MM.1S (cell line): ENCODE data around the gene AMIGO2.
"Not testable (repeated sequence)": the region's sequence is repeated elsewhere in the genome, so short reads cannot be mapped to it uniquely, and the experiment has no call there.

Source experiments
- DNase-seq: peaks from one replicate; pipeline ENCODE4 v3.0.0-alpha.2; 2015
- H2AFZ ChIP-seq: fragments of 300-600 bp; sonication (generic); 2 replicates; pipeline ENCODE4 v1.6.0; 2016; ENCODE audit warnings: antibody characterized with exemption, low read length
- H3F3A ChIP-seq: fragments of 300-600 bp; sonication (generic); 2 replicates; pipeline ENCODE4 v1.6.1; 2016; ENCODE audit warnings: mild to moderate bottlenecking, antibody characterized with exemption, low read length, moderate library complexity, mixed read lengths; ENCODE audit not compliant: insufficient read depth
- H3K27ac ChIP-seq: fragments of 300-600 bp; sonication (generic); 2 replicates; pipeline ENCODE4 v1.5.1; 2016; ENCODE audit warnings: mild to moderate bottlenecking, low read length
- H3K27me3 ChIP-seq: fragments of 300-600 bp; sonication (generic); replicated peaks from 2 replicates; pipeline ENCODE4 v1.6.0; 2016; ENCODE audit warnings: low read length; ENCODE audit not compliant: insufficient read depth
- H3K36me3 ChIP-seq: fragments of 300-600 bp; sonication (generic); replicated peaks from 2 replicates; pipeline ENCODE4 v1.6.1; 2016; ENCODE audit warnings: mild to moderate bottlenecking, low read length, mixed read lengths; ENCODE audit not compliant: insufficient read depth
- H3K4me1 ChIP-seq: fragments of 300-600 bp; sonication (generic); 2 replicates; pipeline ENCODE4 v1.6.1; 2016; ENCODE audit warnings: low read length, mixed read lengths
- H3K4me2 ChIP-seq: fragments of 300-600 bp; sonication (generic); 2 replicates; pipeline ENCODE4 v1.6.0; 2016; ENCODE audit warnings: low read depth, low read length
- H3K4me3 ChIP-seq: fragments of 300-600 bp; sonication (generic); 2 replicates; pipeline ENCODE4 v1.5.1; 2016; ENCODE audit warnings: low read length, mixed read lengths
- H3K79me2 ChIP-seq: fragments of 300-600 bp; sonication (generic); 2 replicates; pipeline ENCODE4 v1.6.1; 2016; ENCODE audit warnings: mixed run types, low read length, mixed read lengths
- H3K9ac ChIP-seq: fragments of 300-600 bp; sonication (generic); 2 replicates; pipeline ENCODE4 v1.6.1; 2016; ENCODE audit warnings: low read length, mixed read lengths
- H3K9me2 ChIP-seq: fragments of 300-600 bp; sonication (generic); replicated peaks from 2 replicates; pipeline ENCODE4 v1.6.1; 2016; ENCODE audit warnings: mild to moderate bottlenecking, low read length, mixed read lengths; ENCODE audit not compliant: insufficient read depth
- H3K9me3 ChIP-seq: fragments of 300-600 bp; sonication (generic); replicated peaks from 2 replicates; pipeline ENCODE4 v1.6.1; 2016; ENCODE audit warnings: mild to moderate bottlenecking, low read length, mixed read lengths; ENCODE audit not compliant: insufficient read depth
- H4K20me1 ChIP-seq: fragments of 300-600 bp; sonication (generic); 2 replicates; pipeline ENCODE4 v1.6.1; 2016; ENCODE audit warnings: mild to moderate bottlenecking, low read length, moderate library complexity, mixed read lengths; ENCODE audit not compliant: insufficient read depth
- CTCF ChIP-seq: fragments of 300-600 bp; sonication (generic); IDR thresholded peaks from 2 replicates; pipeline ENCODE4 v1.5.1; 2016; ENCODE audit warnings: antibody characterized with exemption, low read length, mixed read lengths
- EZH2 ChIP-seq: fragments of 300-600 bp; sonication (generic); optimal IDR thresholded peaks from 2 replicates; pipeline ENCODE3; 2017; ENCODE audit warnings: low read depth, mild to moderate bottlenecking, antibody characterized with exemption, low read length, mixed read lengths
- EZH2phosphoT487 ChIP-seq: fragments of 300-600 bp; sonication (generic); IDR thresholded peaks from 2 replicates; pipeline ENCODE4 v1.6.1; 2018; ENCODE audit warnings: antibody characterized with exemption, low read length

The AMIGO2 gene

GRCh38 chr12:47054659-47055058 lies 25.1 kb downstream of the AMIGO2 start:
- no peak overlapping the region for H2AFZ ChIP-seq
- TF ChIP-seq EZH2phosphoT487 (no peak), CTCF (no peak), EZH2 (no peak)

DNA sequence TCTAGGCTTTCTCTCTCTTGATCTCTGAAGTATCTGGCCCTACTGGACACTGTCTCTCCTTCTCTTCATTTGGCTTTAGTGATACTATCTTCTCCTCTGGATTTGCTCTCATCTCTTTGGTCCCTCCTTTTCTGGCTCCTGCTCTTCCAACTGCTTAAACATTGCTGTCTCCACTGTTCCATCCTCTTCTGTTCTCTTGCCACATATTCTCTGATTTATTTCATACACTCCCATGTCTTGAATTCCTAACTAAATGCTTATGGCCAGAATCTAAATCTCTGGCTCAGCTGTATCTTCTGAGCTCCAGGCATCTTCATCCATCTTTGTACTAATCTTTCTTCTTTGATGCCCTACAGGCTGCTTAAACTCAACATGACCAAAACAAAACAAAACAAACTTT lies 25.8 kb downstream of the AMIGO2 start:
- H3K4me3 ChIP-seq = no peak overlapping the region
- no peaks in the 10 kb centered on the region for H3K9me2 ChIP-seq
- no peaks in the 10 kb centered on the region for H3K79me2 ChIP-seq
- TF ChIP-seq EZH2 (no peak), EZH2phosphoT487 (no peak), CTCF (no peak)
- H3K4me2 ChIP-seq = no peak overlapping the region
- no peaks in the 10 kb centered on the region for H3K4me1 ChIP-seq
- no peak overlapping the region for H3K27ac ChIP-seq
- no peaks in the 10 kb centered on the region for H3F3A ChIP-seq
- no peaks in the 10 kb centered on the region for H3K9me3 ChIP-seq
- no peaks in the 10 kb centered on the region for H3K27me3 ChIP-seq
- H3K9ac ChIP-seq = no peak overlapping the region
- no peaks in the 10 kb centered on the region for H3K36me3 ChIP-seq
- no peak for DNase-seq
- H2AFZ ChIP-seq = no peak overlapping the region
- no peaks in the 10 kb centered on the region for H4K20me1 ChIP-seq

More at GRCh38 chr12:47054659-47055058, 25.1 kb downstream of the AMIGO2 start:
- Histone ChIP-seq H3F3A (no peaks in the 10 kb centered on the region), H3K9me3 (no peaks in the 10 kb centered on the region), H3K79me2 (no peaks in the 10 kb centered on the region), H3K4me1 (no peaks in the 10 kb centered on the region), H4K20me1 (no peaks in the 10 kb centered on the region), H3K36me3 (no peaks in the 10 kb centered on the region), H3K4me3 (no peak overlapping the region), H3K9ac (no peak overlapping the region), H3K27ac (no peak overlapping the region), H3K9me2 (no peaks in the 10 kb centered on the region), H3K4me2 (no peak overlapping the region), H3K27me3 (no peaks in the 10 kb centered on the region)
- no peak for DNase-seq

GRCh38 chr12:47052274-47052673 lies 27.5 kb downstream of the AMIGO2 start:
- H3K36me3 ChIP-seq = no peaks in the 10 kb centered on the region
- H3K9me2 ChIP-seq = no peaks in the 10 kb centered on the region
- no peak overlapping the region for H3K4me2 ChIP-seq
- H3K4me1 ChIP-seq = no peaks in the 10 kb centered on the region
- no peak overlapping the region for H3K9ac ChIP-seq
- H2AFZ ChIP-seq = no peak overlapping the region
- H3K9me3 ChIP-seq = no peaks in the 10 kb centered on the region
- DNase-seq = no peak
- no peaks in the 10 kb centered on the region for H3F3A ChIP-seq
- TF ChIP-seq EZH2 (no peak), CTCF (no peak)
- H3K27ac ChIP-seq = no peak overlapping the region
- H4K20me1 ChIP-seq = no peaks in the 10 kb centered on the region
- H3K27me3 ChIP-seq = no peaks in the 10 kb centered on the region
- no peaks in the 10 kb centered on the region for H3K79me2 ChIP-seq
- no peak overlapping the region for H3K4me3 ChIP-seq

- H3K36me3 ChIP-seq, H2AFZ ChIP-seq, H3K4me3 ChIP-seq, H3F3A ChIP-seq, H3K9me2 ChIP-seq, H3K27me3 ChIP-seq, H3K9ac ChIP-seq, H3K4me2 ChIP-seq, H3K4me1 ChIP-seq, DNase-seq, H4K20me1 ChIP-seq, H3K79me2 ChIP-seq, H3K27ac ChIP-seq, H3K9me3 ChIP-seq: not testable (repeated sequence)
Measured at GRCh38 chr12:47051291-47051690, 28.5 kb downstream of the AMIGO2 start.
